GM18507 (cell line): ENCODE data around the gene PHC3.
A peak's percentile ranks its signal among the peaks of the same experiment; 100 is the strongest.
"Not testable (repeated sequence)": the region's sequence is repeated elsewhere in the genome, so short reads cannot be mapped to it uniquely, and the experiment has no call there.

Experiments
- DNase-seq: peaks from one replicate; pipeline ENCODE4 v3.0.0; 2011; ENCODE audit warnings: low read depth; ENCODE audit not compliant: insufficient read length; ENCODE audit errors: extremely low spot score
- FAIRE-seq: peaks from 2 replicates; lab custom pipeline; 2011; peaks lifted over from hg19 to GRCh38; lab: Jason Lieb, UNC

Gene PHC3

DNA sequence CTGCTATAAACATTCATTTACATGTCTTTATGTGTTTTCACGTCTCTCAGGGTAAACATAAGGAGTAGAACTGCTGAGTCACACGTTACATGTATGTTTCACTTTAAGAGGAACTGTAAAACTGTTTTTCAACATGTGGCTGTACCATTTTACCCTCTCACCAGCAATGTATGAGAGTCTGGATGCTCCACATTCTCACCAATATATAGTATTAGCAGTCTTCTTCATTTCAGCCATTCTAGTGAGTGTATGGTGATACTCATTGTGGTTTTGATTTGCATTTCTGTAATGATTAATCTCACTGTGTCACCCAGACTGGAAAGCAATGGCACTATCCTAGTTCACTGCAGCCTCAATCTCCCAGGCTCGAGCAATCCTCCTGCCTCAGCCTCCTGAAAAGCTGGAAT, 37.1 kb downstream of the PHC3 start:
- DNase-seq, result no peak
- peak; percentile 84 for FAIRE-seq

- DNase-seq (no peak), FAIRE-seq (peak; percentile 46)
Measured at GRCh38 chr3:170142373-170142772, 39.2 kb downstream of the PHC3 start.

GRCh38 chr3:170137986-170138385, 43.5 kb downstream of the PHC3 start:
- DNase-seq, result no peak
- no peak for FAIRE-seq

GRCh38 chr3:170132335-170132734, 49.2 kb downstream of the PHC3 start:
- FAIRE-seq, result peak; percentile 63
- DNase-seq, result no peak

- FAIRE-seq (no peak), DNase-seq (no peak)
Measured at GRCh38 chr3:170130532-170130931, 51.0 kb downstream of the PHC3 start.

DNA sequence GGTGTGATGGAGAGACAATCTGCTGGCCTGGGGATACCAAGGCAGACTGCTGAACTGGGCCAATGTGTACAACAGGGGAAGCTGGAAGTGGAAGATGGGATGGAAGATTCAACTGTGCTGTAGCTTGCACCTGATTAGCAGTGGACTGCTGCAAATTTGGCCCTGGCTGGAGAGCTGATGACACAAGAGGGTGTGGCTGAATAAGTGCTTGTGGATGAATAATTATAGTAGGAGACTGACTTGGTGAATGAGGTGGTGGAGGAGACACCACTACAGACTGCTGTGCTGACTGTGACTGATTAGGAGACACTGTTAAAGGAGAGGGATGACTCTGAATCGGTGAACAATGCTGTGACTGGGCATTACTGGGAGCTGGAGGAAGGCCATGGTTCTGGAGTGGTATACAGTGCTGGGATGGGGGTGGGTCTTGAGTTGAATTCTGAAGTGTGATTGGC, 52.5 kb downstream of the PHC3 start:
- DNase-seq (no peak), FAIRE-seq (no peak)

DNA sequence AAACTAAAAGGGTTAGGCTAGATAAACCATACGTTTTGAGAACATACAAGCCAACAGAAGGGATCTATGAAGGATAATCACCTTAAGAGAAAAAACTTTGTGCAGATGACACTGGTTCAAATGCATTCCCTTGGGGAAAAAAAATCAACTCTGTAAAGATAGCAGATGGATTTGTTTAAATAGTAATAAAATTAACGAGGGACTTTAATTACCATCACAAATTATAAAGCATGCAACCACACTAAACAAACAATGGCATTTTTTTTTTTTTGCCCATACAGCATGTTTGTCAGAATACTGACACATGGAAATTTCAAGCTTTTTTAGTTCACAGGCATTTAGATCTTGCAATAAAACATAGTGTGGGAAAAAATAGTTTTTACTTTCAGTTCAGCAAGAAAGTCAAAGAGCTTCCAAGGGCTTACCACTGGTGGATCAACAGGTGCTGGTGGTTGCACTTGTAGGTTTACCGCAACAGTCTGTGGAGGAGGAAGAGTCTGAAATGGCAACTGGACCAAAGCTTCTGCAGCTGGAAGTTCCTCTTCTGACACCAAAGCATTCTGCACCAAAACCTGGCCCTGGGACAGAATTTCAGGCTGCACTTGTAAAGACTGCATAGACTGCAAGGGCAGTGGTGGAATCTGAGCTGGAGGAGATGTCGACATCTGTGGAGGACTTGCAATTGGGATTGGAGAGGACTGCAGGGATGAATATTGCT, 53.1 kb downstream of the PHC3 start:
- DNase-seq (peak; percentile 43), FAIRE-seq (peak; percentile 90)

DNA sequence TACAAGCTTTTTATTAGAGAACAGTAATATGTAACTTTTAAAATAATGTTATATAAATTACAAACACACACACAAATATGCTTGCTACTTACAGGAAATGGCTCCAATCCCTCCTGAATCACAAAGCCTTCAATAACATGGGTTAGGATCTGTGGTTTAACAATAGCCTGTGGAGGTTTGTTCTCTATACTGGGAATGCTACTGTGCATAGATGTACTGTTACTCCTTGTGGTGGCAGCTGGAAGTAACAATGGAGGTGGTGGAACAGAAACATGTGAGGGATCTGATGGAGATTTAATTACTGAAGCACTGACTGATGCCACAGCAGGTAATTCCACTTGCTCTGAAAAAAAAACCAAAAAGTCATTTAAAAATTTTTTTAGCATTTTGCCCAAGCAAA, 64.4 kb downstream of the PHC3 start:
- DNase-seq, result no peak
- FAIRE-seq, result no peak

- DNase-seq, FAIRE-seq: not testable (repeated sequence)
Measured at GRCh38 chr3:170114165-170114564, 67.4 kb downstream of the PHC3 start.

DNA sequence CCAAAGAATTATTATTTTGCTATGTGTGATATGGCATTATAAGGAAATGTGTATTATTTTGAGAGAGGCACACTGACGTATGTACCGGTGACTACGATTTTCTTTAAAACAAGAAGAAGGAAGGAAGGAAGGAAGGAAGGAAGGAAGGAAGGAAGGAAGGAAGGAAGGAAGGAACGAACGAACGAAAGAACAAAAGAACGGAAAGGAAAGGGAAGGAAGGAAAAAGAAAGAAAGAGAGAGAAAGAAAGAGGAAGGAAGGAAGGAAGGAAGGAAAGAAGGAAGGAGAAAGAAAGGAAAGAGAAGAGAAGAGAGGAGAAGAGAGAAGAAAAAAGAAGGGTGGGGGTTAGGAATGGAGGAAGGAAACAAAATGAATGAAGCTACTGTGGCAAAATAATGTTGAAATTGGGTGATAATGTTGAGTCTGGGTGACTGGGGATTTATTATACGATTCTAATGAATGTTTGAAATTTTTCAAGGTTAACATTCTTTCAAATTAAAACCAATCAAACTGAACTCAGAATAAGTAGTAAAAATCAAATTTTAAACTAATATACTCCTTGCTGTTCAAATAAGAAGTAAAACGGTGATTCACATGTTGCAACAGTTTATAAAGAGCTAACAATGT, 70.3 kb downstream of the PHC3 start:
- no peak for FAIRE-seq
- no peak for DNase-seq

DNA sequence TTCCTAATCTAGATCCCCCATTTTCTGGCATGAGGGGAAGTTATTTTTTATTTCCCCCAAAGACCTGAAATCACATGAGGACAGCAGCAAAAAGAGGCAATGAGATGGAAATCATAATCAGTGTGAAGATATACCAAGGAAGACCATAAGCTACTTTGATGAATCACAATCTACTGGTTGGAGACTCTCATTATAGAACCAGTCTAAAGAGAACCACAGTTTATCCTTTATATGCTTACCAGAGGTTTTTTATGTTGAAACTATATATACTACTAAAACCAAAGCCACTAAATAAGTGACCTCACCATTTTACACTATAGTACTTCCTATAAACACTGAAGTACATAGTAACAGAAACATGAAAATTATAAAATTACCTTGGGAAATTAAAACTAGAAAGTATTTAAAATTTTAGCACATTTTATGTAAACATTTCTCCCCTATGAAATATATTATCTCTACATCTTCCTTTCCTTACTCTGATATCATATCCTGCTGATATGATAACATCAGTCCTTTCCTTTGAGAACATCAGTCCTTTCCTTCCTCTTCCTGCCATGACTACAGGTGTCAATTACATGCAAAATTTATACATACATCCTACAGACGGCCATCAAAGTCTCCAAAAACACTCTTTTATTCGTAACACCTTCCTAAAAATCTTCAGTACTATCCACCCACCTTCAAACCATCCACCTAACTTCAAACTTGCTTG, 71.8 kb downstream of the PHC3 start:
- DNase-seq, result no peak
- FAIRE-seq, result no peak

GRCh38 chr3:170108955-170109354, 72.6 kb downstream of the PHC3 start:
- DNase-seq, result no peak
- FAIRE-seq, result no peak

- DNase-seq (no peak), FAIRE-seq (no peak)
Measured at GRCh38 chr3:170107941-170108340, 73.6 kb downstream of the PHC3 start.

DNA sequence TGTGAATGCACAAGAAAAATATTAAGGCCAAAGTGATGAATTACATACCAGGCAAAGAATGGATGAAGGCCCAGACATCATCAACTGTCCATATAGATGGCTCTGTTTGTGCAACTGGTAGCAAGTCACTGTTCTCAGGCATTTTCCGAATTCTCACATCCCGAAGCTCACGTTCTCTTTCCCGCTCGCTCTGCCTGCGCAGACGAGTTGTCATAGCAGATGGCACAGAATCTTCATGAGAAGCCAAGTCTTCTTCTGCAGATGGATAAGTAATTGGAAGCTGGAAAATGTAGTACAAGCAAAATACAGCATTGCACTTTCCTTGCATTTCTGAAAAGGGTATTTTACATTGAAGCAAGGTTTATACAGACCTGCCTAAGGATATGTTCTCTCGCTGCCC, 79.1 kb downstream of the PHC3 start:
- no peak for DNase-seq
- FAIRE-seq, result no peak

DNA sequence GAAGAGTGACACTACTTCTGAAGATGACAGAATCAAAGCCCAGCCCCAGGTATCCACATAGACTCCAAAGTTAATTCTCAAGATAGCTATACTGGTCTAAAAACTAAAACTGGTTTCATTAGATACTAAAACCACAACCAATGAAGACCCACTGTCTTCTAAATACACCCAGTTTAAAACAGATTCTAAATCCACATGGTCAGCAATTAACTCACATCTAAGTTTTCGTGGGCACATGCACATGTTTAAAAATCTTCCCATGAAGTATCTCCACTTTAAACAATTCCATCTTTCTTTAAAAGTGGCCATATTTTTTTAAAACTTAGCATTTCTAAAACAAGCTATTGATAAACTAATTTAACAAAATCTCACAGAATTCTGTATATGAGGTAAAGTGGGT, 80.6 kb downstream of the PHC3 start:
- no peak for DNase-seq
- FAIRE-seq, result no peak

DNA sequence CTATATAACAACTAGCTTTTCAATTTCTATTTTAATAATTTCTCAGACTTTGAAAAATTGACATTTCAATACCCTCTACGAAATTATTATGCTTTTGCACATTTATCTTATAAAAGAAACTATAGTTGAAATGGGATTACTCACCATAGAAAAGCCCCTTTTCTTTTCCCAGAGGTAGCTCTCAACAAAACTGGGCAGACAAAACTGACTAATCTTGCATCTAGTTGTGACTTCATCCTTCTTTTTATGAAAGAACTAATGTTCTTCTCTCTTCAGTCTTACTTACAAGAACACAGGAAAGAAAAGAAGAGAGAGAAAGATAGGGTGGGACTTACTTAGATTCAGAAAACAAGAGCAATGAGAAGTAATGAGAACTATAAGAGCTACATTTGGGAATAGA, 82.8 kb downstream of the PHC3 start:
- no peak for FAIRE-seq
- DNase-seq, result no peak

GRCh38 chr3:170096342-170096741, 85.2 kb downstream of the PHC3 start:
- DNase-seq (no peak), FAIRE-seq (peak; percentile 49)

- FAIRE-seq, result no peak
- DNase-seq, result no peak
Measured at GRCh38 chr3:170095771-170096170, 85.8 kb downstream of the PHC3 start.

DNA sequence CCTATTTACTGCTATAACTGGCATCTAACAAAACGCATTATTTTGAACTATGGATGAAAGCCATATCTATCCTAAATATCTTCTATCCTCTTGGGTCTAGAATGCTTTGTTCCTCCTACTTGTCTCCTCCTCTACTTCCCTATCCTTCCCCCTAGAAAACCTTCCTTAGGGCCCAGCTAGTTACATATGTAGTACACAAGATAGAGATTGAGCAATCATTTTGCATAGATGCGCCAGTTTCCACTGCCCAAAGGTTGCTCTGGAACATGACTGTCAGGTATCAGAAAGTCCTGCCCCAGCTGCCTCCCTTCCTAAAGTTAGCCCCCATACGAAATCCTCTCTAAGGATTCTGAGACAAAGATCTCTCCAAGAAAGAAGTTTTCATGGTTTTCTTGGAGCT, 88.6 kb downstream of the PHC3 start:
- no peak for FAIRE-seq
- no peak for DNase-seq

DNA sequence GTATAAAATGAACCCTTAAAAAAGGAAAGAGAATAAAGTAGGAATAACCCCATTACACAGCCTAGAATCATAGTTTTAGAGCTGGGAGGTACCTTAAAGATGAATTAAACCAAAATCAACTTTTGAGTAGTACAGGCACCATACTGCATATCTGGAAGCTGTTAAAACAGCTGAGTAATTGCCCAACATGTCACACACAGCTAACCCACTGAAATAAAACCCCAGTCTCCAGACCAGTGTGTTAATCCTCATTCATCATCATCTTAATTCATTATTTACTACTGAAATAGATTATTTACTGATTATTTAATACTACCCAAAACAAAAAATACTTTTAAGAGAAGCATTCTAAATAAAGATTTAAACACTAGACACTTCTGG, 90.9 kb downstream of the PHC3 start:
- FAIRE-seq, result no peak
- DNase-seq, result no peak
